GM04504 (cell line): ENCODE results near the gene TXNDC2.

Experiments used
- DNase-seq: peaks from one replicate; pipeline ENCODE4 v3.0.0-alpha.2; 2012; ENCODE audit warnings: low read depth

Gene TXNDC2

GRCh38 chr18:9860682-9861081, 25.1 kb upstream of the TXNDC2 start:
- DNase-seq: no peak

DNA sequence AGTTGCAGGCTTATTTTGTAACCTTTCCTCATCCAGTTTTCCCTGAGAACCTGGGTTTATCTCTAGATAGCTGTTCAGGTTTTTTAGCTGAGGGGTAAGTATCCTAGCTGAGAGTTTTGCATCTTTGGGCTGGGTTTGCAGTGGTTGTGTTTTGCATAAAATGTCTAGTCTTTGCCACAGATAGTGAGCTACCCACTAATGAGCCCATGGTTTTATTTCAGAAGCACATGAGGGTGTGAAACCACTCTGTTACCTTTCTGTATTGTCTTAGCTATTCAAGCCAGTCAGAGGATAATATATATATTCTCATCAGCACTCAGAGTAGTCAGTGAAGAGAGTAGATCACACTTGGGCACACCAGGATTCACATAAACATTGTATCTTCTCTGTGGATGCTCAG, 24.6 kb upstream of the TXNDC2 start:
- no peak for DNase-seq

- no peak for DNase-seq
Measured at GRCh38 chr18:9861933-9862332, 23.8 kb upstream of the TXNDC2 start.

GRCh38 chr18:9862686-9863085, 23.1 kb upstream of the TXNDC2 start:
- DNase-seq: no peak

DNA sequence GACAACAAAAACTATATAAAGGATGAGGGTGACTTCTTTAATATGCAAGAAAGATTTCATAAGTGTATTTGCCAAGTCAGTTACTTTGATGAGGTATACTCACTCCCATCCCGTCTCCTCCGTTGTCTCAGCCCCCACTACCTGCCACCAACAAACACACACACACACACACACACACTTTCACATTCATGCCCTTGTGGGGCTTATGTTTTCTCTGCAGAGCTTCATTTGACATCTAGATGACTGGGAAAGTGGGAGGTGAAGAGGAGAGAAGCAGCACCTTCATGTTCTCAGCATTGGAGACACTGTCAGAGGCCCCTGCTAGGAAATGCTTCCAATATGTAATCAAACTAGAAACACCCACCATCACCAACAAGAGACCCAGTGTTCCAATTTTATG, 22.5 kb upstream of the TXNDC2 start:
- DNase-seq: no peak

DNA sequence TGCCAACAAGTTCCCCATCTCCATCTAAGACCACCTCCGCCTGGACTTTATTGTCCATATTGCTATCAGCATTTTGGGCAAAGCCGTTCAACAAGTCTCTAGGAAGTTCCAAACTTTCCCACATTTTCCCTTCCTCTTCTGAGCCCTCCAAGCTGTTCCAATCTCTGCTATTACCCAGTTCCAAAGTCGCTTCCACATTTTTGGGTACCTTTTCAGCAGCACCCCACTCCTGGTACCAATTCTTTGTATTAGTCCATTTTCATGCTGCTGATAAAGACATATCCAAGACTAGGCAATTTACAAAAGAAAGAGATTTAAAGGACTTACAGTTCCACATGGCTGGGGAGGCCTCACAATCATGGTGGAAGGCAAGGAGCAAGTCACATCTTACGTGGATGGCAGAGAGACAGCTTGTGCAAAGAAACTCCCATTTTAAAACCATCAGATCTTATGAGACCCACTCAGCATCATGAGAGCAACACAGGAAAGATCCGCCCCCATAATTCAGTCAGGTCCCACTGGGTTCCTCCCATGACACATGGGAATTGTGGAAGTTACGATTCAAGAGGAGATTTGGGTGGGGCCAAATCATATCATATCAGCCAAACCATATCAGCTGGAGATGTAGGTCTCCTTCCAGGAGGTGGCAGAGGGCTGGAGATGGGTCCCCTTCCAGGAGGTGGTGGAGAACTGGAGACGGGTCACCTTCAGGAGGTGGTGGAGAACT, 19.8 kb upstream of the TXNDC2 start:
- DNase-seq: no peak

DNA sequence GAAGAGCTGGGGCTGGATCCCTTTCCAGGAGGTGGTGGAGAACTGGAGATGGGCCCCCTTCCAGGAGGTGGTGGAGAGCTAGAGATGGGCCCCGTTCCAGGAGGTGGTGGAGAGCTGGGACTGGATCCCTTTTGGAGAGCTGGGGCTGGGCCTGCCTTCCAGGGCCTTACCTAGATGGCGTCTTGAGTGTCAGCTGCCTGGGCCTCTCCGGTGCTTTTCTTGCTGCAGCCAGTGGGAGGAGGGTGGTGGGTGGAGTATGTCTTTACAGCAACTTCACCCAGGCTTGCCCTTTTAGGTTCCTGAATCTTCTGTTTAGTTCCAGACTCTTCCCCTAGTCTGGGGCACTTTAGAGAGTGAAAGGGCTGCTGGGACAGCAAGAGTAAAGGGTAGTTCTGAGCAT, 19.1 kb upstream of the TXNDC2 start:
- DNase-seq: no peak

- no peak for DNase-seq
Measured at GRCh38 chr18:9867071-9867594, 18.6 kb upstream of the TXNDC2 start.

DNA sequence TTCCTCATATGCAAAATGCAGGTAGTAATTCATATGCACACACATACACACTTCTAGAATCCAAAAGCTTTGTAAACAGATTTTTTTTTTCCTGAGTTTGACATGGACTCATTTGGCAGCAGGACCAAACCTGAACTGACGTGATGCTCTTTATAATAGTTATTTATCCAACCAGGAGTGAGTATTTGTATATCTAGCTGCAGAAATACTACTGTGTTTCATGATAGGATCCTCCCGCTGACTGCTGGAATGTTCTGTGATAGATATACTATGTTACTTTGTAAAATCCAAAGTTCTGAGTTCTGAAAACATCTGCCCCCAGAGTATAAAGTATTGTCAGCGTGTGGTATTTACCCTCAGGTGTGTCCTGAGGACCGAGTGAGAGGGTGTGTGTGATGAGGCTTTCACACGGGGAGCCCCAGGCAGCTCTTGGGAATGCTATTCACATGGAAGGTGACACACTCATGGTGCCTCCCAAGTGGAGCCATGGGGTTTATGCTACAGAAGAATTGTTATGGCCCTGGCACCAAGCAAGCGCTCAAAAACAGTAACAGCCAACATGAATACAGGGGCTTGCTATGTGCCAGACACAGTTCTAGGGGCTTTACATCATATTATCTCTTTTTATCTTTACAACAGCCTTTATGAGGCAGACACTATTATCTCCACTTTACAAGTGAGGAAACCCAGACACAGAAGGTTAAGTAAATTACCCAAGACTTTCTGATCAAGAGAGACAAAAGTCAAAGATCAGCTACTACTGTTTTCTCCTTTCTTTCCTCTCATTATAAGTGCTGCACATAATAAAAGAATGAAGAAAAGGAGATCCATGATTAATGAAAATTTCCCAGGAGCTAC, 16.7 kb upstream of the TXNDC2 start:
- no peak for DNase-seq

DNA sequence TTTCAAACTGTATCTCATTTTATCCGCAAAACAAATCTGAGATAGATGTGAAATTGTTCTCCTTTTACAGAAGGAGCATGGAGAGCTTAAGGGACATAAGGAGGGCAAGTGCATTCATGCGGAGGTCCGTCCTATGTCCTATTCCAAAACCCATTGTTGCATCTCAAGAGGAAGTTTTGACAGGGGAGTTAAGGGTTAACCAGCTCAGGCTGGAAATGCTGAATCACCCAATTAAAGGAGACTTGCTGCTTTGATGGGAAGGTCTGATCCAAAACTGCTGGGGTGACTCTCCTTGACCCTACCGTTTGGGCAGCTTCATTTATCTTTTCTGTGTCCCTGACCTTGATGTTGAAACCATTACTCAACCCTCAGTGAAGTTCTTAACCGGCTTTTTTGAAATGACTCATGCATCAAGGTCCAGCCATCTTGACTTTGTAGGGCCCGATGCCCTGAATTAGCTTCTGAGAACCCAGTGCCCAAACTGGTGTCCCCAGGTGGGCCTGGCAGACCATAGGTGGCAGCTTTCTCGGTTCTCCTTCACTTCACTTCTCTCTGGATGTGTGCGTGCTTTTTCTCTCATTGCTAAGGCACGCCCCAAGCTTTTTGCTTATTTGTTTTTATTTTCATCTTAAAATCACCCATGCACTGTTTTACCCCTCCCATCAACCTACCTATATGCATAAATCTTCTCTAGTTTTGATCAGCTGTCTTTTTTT, 15.9 kb upstream of the TXNDC2 start:
- DNase-seq: peak; percentile 28

DNA sequence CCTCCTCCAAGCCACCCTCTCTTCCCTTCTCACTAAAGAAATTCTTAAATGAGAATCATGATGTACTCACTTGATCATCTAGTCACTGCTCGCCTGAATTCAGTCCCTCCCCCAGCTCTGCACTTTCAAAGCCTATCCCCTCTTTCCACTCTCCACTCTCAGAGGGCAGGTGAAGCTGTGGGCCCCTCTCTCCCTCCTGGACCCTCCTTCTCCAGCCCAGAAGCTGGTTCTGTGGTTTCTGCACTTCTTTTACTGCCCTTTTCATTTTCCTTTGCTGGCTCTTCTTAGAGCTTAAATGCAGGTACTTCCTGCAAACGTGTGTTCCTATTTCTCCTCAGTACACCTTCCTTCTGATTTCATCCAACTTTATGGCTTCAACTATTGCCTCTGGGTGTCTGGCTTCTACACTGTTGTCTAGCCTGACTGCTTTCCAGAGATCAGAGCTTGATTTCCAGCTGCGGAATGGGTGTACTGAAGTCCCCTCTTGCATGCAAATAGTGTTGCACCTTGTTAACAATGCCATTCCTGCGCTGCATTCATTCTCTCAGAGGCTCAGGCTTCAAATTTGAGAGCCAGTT, 15.3 kb upstream of the TXNDC2 start:
- no peak for DNase-seq

- DNase-seq: no peak
Measured at GRCh38 chr18:9871244-9871746, 14.5 kb upstream of the TXNDC2 start.

DNA sequence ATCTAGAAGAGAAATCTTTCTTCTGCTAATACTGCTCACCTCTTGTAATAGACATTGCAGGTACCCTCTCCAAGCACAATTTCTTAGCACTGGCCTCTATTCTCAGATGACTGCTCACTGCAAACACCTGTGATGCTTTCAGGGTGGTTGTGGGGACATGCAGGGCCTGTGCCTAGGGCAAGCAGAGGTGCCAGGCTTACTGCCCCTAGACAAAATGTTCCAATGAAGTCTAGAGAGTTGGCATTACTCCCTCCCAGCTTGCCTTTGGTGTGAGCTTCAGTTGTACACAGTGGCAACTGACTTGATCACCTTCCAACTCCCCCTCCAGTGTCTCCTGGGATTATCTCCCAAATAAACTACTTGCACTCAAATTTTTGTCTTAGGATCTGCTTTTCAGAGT, 12.9 kb upstream of the TXNDC2 start:
- no peak for DNase-seq

- no peak for DNase-seq
Measured at GRCh38 chr18:9874728-9875127, 11.0 kb upstream of the TXNDC2 start.

DNA sequence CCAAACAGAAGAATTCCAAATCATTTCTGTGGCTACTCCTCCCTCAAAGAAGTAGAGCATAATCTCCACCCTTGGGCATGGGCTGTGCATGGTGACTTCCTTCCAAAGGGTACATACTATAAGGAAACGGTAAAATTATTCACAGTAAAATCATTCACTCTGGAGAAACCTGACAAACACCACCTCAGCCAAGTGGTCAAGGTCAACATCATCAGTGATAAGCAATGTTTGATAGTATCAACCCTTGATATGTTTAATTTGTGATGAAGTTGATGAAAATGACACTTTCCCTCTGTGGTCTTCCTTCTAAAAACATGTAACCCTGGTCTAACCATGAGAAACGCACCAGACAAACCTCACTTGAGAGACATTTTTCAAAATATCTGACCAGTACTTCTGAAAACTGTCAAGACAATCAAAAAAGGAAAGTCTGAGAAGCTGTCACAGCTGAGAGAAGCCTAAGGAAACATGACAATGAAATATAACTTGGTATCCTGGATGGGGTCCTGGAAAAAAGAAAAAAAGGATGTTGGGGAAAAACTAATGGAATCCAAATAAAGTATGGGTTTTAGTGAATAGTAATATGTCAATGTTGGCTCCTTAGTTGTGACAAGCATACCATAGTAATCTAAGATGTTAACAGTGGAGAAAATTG, 9.4 kb upstream of the TXNDC2 start:
- DNase-seq: no peak

DNA sequence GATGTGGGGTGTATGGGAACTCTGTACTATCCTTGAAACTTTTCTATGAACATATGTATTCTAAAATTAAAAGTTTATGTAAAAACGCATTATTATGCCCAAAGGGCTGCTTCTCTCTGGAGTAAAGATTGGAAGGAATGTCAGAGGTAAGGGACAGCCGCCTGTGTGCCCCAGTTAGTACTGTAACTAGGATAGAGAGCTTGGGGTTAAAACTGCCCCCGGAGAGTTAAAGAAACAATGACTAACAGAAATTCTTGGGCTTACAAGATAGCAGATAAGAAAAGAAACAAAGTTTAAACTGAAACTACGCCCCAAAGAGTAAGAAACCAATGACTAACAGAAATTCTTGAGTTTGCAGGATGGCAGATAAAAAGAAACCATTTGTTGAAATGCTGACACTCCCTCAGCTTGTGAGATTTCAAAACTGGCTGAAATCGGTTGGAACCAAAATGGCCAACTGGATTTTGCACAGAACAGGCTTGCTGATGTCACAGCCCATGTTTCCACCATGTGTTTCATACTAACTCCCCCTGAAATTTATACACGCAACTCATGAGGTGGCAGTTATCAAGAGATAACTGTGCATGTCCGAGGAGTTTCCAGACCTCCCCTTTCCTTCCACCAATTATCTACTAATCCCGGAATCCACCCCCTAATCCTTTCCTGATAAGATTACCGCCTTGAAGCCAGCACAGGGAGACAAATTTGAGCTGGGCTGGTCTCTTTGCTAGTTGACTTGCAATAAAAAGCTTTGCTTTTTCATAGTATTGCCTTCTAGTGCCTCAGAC, 8.7 kb upstream of the TXNDC2 start:
- DNase-seq: peak; percentile 63

DNA sequence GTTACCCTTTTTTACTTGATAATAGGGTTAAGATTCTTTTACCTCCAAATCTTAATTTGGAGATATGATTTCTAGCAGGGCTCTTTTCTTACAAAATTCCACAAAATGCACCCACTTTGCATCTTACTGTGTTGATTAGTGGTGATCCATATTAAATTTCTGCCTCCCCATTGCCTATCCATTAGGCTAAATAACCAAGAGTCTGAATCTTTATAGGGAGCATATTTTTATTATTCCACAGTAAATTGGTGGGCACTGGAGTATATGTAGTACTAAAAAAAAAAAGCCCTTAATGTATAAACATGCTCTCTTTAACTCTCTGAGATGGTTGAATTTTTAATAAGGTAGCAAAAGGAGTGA, 8.1 kb upstream of the TXNDC2 start:
- no peak for DNase-seq

GRCh38 chr18:9878095-9878494, 7.7 kb upstream of the TXNDC2 start:
- no peak for DNase-seq

DNA sequence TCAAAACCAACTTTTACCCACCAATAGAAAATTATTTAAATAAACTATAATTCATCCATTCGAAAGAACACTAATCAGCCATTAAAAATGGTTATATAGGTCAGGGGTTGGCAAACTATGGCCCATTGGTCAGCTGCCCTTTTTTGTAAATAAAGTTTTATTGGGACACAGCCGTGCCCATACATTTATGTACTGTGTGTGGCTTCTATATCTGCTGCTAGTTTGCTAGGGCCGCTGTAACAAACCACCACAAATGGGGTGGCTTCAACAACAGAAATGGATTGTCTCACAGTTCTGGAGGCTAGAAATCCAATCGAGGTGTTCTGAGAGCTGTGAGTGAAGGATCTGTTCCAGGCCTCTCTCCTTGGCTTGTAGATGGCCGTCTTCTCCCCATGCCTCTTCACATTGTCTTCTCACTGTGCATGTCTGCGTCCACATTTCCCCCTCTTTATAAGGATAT, 7.0 kb upstream of the TXNDC2 start:
- DNase-seq: no peak

- no peak for DNase-seq
Measured at GRCh38 chr18:9884090-9884489, 1.7 kb upstream of the TXNDC2 start.
